Liver (tissue), 9 donors: ENCODE results near the gene ZNF595. TPM values are rescaled to one million over a fixed set of nuclear protein-coding genes. Genes with fewer than 3 reads are reported as not detected.

Experiments used
- DNase-seq: peaks from one replicate; pipeline ENCODE4 v3.0.0-alpha.2; 2017; ENCODE audit warnings: low spot score
- H3K27ac ChIP-seq, 2 donors: one replicate each; pipeline ENCODE4 v1.7.0; 2013; ENCODE audit warnings: inconsistent platforms in 2 of 2, low read length in 2 of 2, control low read depth in 1 of 2, low read depth in 1 of 2, mild to moderate bottlenecking in 1 of 2
- H3K27me3 ChIP-seq, 4 donors: one replicate each; pipeline versions ENCODE4 v1.6.1 to v1.7.0; 2013; ENCODE audit warnings: low read length in 3 of 4, inconsistent platforms in 1 of 4, mild to moderate bottlenecking in 1 of 4, moderate library complexity in 1 of 4; ENCODE audit not compliant: control insufficient read depth in 4 of 4, insufficient read depth in 4 of 4
- H3K36me3 ChIP-seq, 4 donors: one replicate each; pipeline versions ENCODE4 v1.6.1 to v1.7.0; 2013; ENCODE audit warnings: low read length in 3 of 4, mild to moderate bottlenecking in 3 of 4, low read depth in 1 of 4, moderate library complexity in 1 of 4; ENCODE audit not compliant: control insufficient read depth in 4 of 4, insufficient read depth in 3 of 4
- H3K4me1 ChIP-seq, 4 donors: one replicate each; pipeline versions ENCODE4 v1.6.1 to v1.7.0; 2013; ENCODE audit warnings: low read length in 3 of 4, mild to moderate bottlenecking in 3 of 4, moderate library complexity in 1 of 4; ENCODE audit not compliant: control insufficient read depth in 4 of 4, insufficient read depth in 4 of 4
- H3K4me3 ChIP-seq, 3 donors: one replicate each; pipeline versions ENCODE4 v1.6.1 to v1.7.0; 2013; ENCODE audit warnings: low read length in 3 of 3, control low read depth in 1 of 3, low read depth in 1 of 3, mild to moderate bottlenecking in 1 of 3
- H3K9ac ChIP-seq, 2 donors: one replicate each; pipeline ENCODE4 v1.7.0; 2013; ENCODE audit warnings: low read length in 2 of 2, mild to moderate bottlenecking in 2 of 2, moderate library complexity in 2 of 2, control low read depth in 1 of 2, low read depth in 1 of 2
- H3K9me3 ChIP-seq, 4 donors: one replicate each; pipeline versions ENCODE4 v1.6.1 to v1.7.0; 2013; ENCODE audit warnings: low read length in 3 of 4; ENCODE audit not compliant: control insufficient read depth in 4 of 4
- CTCF ChIP-seq: fragments of 150-350 bp; IDR thresholded peaks from 2 replicates; pipeline ENCODE4 v1.5.1; 2017; ENCODE audit warnings: improper control_type of control experiment, low read depth, low read length; ENCODE audit not compliant: missing input control
- EGR1 ChIP-seq, 2 donors: IDR thresholded peaks; 2 replicates each; pipeline ENCODE4 v1.6.1; 2016 to 2018; ENCODE audit warnings: antibody characterized with exemption in 2 of 2, low read depth in 2 of 2
- FOXA1 ChIP-seq: IDR thresholded peaks from 2 replicates; pipeline ENCODE4 v1.6.1; 2016; ENCODE audit warnings: antibody characterized with exemption
- GABPA ChIP-seq, 2 donors: IDR thresholded peaks in 1 of 2; conservative IDR thresholded peaks in 1 of 2; 2 replicates each; pipeline ENCODE4 v1.6.1; 2016; ENCODE audit warnings: antibody characterized with exemption in 2 of 2, mild to moderate bottlenecking in 1 of 2, moderate library complexity in 1 of 2
- HNF4A ChIP-seq, 2 donors: conservative IDR thresholded peaks; 2 replicates each; pipeline ENCODE4 v1.6.1; 2016; ENCODE audit warnings: antibody characterized with exemption in 2 of 2, mild to moderate bottlenecking in 2 of 2
- HNF4G ChIP-seq: IDR thresholded peaks from 2 replicates; pipeline ENCODE4 v1.6.1; 2016; ENCODE audit warnings: antibody characterized with exemption
- JUND ChIP-seq, 2 donors: IDR thresholded peaks; 2 replicates each; pipeline ENCODE4 v1.6.1; 2016; ENCODE audit warnings: antibody characterized with exemption in 2 of 2
- NR2F2 ChIP-seq: IDR thresholded peaks from 2 replicates; pipeline ENCODE4 v1.6.1; 2016; ENCODE audit warnings: antibody characterized with exemption
- RAD21 ChIP-seq, 2 donors: IDR thresholded peaks; 2 replicates each; pipeline ENCODE4 v1.6.1; 2016; ENCODE audit warnings: antibody characterized with exemption in 2 of 2, mild to moderate bottlenecking in 2 of 2
- REST ChIP-seq: IDR thresholded peaks from 2 replicates; pipeline ENCODE4 v1.6.1; 2016; ENCODE audit warnings: antibody characterized with exemption, mild to moderate bottlenecking
- RXRA ChIP-seq, 2 donors: IDR thresholded peaks; 2 replicates each; pipeline ENCODE4 v1.6.1; 2017 to 2018; ENCODE audit warnings: antibody characterized with exemption in 2 of 2, mild to moderate bottlenecking in 1 of 2
- SP1 ChIP-seq: IDR thresholded peaks from 2 replicates; pipeline ENCODE4 v1.6.1; 2018; ENCODE audit warnings: antibody characterized with exemption, mild to moderate bottlenecking
- TAF1 ChIP-seq: conservative IDR thresholded peaks from 2 replicates; pipeline ENCODE4 v1.6.1; 2016; ENCODE audit warnings: antibody characterized with exemption, mild to moderate bottlenecking
- YY1 ChIP-seq: IDR thresholded peaks from 2 replicates; pipeline ENCODE4 v1.6.1; 2016; ENCODE audit warnings: antibody characterized with exemption, mild to moderate bottlenecking
- WGBS: extraction: QIAGEN DNeasy Blood & Tissue Kit; methylation state at CpG from one replicate; pipeline ENCODE4 v1.1.7; 2013; 5-methylcytosine and 5-hydroxymethylcytosine counted together
- polyA plus RNA-seq, 2 donors: library from polyadenylated mRNA; stranded (reverse) in 1 of 2; unstranded in 1 of 2; fragments of 200-250 nt in 1 of 2; fragments of >200 nt in 1 of 2; fragmentation: Nextera tagmentation in 1 of 2; extraction: Ambion mirVana in 1 of 2; gene quantifications; one replicate each; pipeline versions ENCODE4 v1.2.1 to v1.2.3, GENCODE V29; 2013 to 2015
- total RNA-seq, 2 donors: library from RNA; depleted of rRNA; stranded (reverse); fragments of >200 nt; gene quantifications; one replicate each; pipeline ENCODE4 v1.2.3, GENCODE V29; 2014
- TF ChIP-seq, protein P1 (sequence below): IDR thresholded peaks from 2 replicates; pipeline ENCODE4 v1.6.1; 2016; ENCODE audit warnings: antibody characterized with exemption
- TF ChIP-seq, protein P2 (sequence below): IDR thresholded peaks from 2 replicates; pipeline ENCODE4 v1.6.1; 2016; ENCODE audit warnings: antibody characterized with exemption
- donor health status: healthy.
- donor health status: healthy.
- donor health status: healthy.
- donor health status: healthy.
- donor health status: healthy.

The ZNF595 gene
- total and polyA plus RNA-seq, 4 donors, result 2.1 to 9.9 (median 5.8) TPM

DNA sequence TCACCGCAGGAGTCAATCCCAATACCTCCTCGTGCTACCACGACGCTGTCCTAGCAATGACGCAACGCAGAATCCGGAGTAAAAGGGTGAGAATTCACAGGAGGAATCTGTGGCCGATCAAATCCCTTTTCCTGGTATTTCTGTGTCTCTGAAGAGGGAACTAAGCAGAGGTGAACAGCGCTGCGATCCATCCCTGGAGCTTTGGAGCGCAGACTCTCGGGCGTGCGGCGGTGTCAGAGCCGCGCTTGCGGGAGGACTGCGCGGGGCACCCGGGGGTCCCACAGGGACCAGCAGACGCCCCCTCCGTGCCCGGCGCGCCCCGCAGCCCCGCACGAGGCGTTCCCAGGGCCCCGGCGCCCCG is 53.9 kb downstream of the ZNF595 start:
- no peak for DNase-seq
- H3K4me1 ChIP-seq, result no peaks in the 10 kb centered on the region
- WGBS, result 18% methylated on average over 33 of the region's 33 CpGs
- peak overlapping the region in 1 of 3 donors; percentile 30 for H3K4me3 ChIP-seq
- H3K27me3 ChIP-seq, result peaks cover 0 to 14% (median 4%) of the 10 kb centered on the region in 4 donors
- no peak overlapping the region for H3K27ac ChIP-seq
- no peaks in the 10 kb centered on the region for H3K36me3 ChIP-seq
- no peak overlapping the region for H3K9ac ChIP-seq
- TF ChIP-seq RAD21 (IDR thresholded peaks at IDR 0.05) (no peak), SP1 (no peak)
- TF ChIP-seq, protein P1, sequence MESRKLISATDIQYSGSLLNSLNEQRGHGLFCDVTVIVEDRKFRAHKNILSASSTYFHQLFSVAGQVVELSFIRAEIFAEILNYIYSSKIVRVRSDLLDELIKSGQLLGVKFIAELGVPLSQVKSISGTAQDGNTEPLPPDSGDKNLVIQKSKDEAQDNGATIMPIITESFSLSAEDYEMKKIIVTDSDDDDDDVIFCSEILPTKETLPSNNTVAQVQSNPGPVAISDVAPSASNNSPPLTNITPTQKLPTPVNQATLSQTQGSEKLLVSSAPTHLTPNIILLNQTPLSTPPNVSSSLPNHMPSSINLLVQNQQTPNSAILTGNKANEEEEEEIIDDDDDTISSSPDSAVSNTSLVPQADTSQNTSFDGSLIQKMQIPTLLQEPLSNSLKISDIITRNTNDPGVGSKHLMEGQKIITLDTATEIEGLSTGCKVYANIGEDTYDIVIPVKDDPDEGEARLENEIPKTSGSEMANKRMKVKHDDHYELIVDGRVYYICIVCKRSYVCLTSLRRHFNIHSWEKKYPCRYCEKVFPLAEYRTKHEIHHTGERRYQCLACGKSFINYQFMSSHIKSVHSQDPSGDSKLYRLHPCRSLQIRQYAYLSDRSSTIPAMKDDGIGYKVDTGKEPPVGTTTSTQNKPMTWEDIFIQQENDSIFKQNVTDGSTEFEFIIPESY, result no peak
- peaks cover 44 to 80% (median 70%) of the 10 kb centered on the region in 4 donors for H3K9me3 ChIP-seq

DNA sequence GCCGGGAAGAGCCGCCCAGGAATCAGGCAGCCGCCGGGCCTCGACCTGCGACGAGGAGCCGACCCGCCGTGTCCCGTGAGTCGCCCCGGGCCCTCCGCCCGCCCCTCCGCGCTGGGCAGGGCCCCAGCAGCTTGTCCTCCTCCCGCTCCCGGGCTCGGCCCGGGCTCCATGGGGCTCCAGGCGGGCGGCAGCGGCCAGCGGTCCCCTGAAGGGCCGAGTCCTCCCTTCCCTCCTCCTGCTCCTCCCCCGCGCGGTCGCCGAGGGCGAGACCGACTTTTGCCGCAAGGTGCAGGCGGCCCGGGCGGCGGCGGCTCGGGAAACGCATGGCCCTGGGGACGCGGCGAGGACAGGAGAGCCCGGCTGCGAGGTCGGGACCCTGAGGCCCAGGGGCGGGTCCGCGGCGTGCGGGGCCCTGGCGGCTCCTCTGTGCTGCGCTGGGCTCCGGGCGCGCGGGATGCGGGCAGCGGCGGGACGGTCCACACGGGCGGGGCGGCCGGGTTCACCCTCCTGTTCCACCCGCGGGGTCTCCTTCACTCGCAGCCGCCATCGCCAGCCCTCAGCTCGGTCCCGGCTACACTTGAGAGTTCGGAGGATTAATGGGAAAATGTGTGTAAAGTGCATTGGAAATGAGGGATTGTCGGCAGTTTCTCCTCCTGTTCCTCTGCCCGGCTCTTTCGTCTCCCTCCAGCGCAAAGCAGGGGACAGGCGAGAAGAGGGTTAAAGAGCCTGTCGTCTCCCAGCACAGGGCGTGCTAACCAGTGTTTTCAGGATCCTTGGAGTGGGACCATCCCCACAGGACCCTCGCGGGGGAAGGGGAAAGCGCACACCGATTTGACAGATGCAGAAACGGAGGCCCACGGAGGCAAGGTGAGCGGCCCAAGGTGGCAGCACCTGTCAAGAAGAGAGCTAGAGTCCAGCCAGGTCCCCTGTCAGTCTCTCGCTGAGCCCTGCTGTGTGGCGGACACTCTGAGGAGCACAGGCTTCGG is 54.6 kb downstream of the ZNF595 start:
- H3K4me1 ChIP-seq, result no peaks in the 10 kb centered on the region
- H3K4me3 ChIP-seq, result peak overlapping the region in 2 of 3 donors; percentile 30 to 32
- H3K9ac ChIP-seq, result no peak overlapping the region
- H3K27me3 ChIP-seq, result peaks cover 0 to 14% (median 4%) of the 10 kb centered on the region in 4 donors
- TF ChIP-seq, protein P2, sequence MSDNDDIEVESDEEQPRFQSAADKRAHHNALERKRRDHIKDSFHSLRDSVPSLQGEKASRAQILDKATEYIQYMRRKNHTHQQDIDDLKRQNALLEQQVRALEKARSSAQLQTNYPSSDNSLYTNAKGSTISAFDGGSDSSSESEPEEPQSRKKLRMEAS, result no peak
- no peak for TF ChIP-seq EGR1 (IDR thresholded peaks at IDR 0.05; ENCODE audit: low read depth in 2 of 2)
- no peak for TF ChIP-seq RAD21 (IDR thresholded peaks at IDR 0.05)
- no peak for TF ChIP-seq TAF1
- no peak for TF ChIP-seq JUND (IDR thresholded peaks at IDR 0.05)
- no peak for TF ChIP-seq HNF4A (conservative IDR thresholded peaks at IDR 0.05)
- no peak for TF ChIP-seq YY1
- TF ChIP-seq CTCF, result no peak
- TF ChIP-seq GABPA (IDR thresholded peaks at IDR 0.05 in 1 of 2, conservative IDR thresholded peaks at IDR 0.05 in 1 of 2), result no peak
- peaks cover 40 to 81% (median 68%) of the 10 kb centered on the region in 4 donors for H3K9me3 ChIP-seq
- H3K36me3 ChIP-seq, result no peaks in the 10 kb centered on the region
- no peak overlapping the region for H3K27ac ChIP-seq
- WGBS, result 12% methylated on average over 91 of the region's 91 CpGs
- no peak for DNase-seq

DNA sequence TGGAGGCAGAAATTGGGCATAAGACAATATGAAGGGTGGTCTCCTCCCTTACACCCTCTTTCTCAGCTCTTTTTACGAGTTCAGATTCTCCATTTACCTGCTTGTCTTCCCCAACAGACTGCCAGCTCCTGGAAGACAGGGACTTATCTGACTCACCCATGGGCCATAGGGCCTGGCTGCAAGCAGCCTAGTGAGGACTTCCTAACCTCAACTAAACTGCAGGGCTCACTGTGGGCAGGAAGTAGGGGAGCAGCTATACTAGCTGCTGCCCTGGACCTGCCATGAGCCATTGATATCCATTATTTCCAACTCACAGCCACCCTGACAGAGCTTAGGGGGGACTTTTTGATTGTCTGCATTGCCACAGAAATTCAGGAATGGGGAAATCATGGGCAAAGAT is 59.6 kb downstream of the ZNF595 start:
- H3K9ac ChIP-seq, result no peak overlapping the region
- no peaks in the 10 kb centered on the region for H3K36me3 ChIP-seq
- peaks cover 0 to 14% (median 2%) of the 10 kb centered on the region in 4 donors for H3K27me3 ChIP-seq
- H3K27ac ChIP-seq, result no peak overlapping the region
- H3K4me3 ChIP-seq, result peak overlapping the region in 1 of 3 donors; percentile 46
- peaks cover 17 to 63% (median 54%) of the 10 kb centered on the region in 4 donors for H3K9me3 ChIP-seq
- no peaks in the 10 kb centered on the region for H3K4me1 ChIP-seq
- no peak for DNase-seq
- WGBS, result 55% methylated on average over 1 of the region's 1 CpG
- TF ChIP-seq CTCF (no peak), YY1 (no peak), SP1 (no peak), RAD21 (IDR thresholded peaks at IDR 0.05) (no peak), NR2F2 (no peak), RXRA (IDR thresholded peaks at IDR 0.05) (no peak), JUND (IDR thresholded peaks at IDR 0.05) (no peak), FOXA1 (no peak), EGR1 (IDR thresholded peaks at IDR 0.05; ENCODE audit: low read depth in 2 of 2) (no peak), TAF1 (no peak), HNF4G (no peak), REST (no peak), HNF4A (conservative IDR thresholded peaks at IDR 0.05) (no peak)
